B cell (primary cell): ENCODE measurements around the gene KLHL3. TPM values are rescaled to one million over a fixed set of nuclear protein-coding genes. Genes with fewer than 3 reads are reported as not detected.

ENCODE experiments used
- ATAC-seq: fragments of 200-7000 bp; cut with Tn5 transposase; one replicate; pipeline ENCODE4 v1.10.0; 2021; ENCODE audit warnings: low read depth, mild to moderate bottlenecking, moderate number of reproducible peaks, moderate library complexity
- CTCF ChIA-PET: fragments of 350-600 bp; sonication (Branson Sonifier 250); formaldehyde crosslinking; loops from one replicate; lab custom pipeline; 2021; ENCODE audit warnings: antibody characterized with exemption, inconsistent platforms; lab: Charles Lee
- POLR2A ChIA-PET: fragments of 350-600 bp; sonication (Branson Sonifier 250); formaldehyde crosslinking; loops from one replicate; lab custom pipeline; 2021; ENCODE audit warnings: antibody characterized with exemption; lab: Charles Lee
- DNase-seq: peaks from one replicate; pipeline ENCODE4 v3.0.0; 2013
- H2AFZ ChIP-seq: 2 replicates; pipeline ENCODE4 v1.6.1; 2012; ENCODE audit warnings: mild to moderate bottlenecking, low read depth, low read length; ENCODE audit not compliant: insufficient read depth, poor library complexity, severe bottlenecking
- H3K27ac ChIP-seq, 2 donors: 1 replicate in 1 of 2; 2 replicates in 1 of 2; pipeline ENCODE4 v1.5.1; 2012 to 2013; ENCODE audit warnings: low read length in 2 of 2, mild to moderate bottlenecking in 2 of 2, moderate library complexity in 1 of 2
- H3K27me3 ChIP-seq, 4 experiments: fragments of 200-600 bp in 1 of 4; sonication (generic) in 1 of 4; replicated peaks in 1 of 4; 1 replicate in 2 of 4; 2 replicates in 2 of 4; pipeline versions ENCODE4 v1.6.1 to v1.7.0; 2013 to 2016; ENCODE audit warnings: low read length in 3 of 4, mild to moderate bottlenecking in 2 of 4, mixed read lengths in 1 of 4, moderate library complexity in 1 of 4; ENCODE audit not compliant: insufficient read depth in 4 of 4, control insufficient read depth in 3 of 4; ENCODE audit errors: control extremely low read depth in 1 of 4
- H3K36me3 ChIP-seq, 2 experiments: replicated peaks in 1 of 2; 1 replicate in 1 of 2; 2 replicates in 1 of 2; pipeline versions ENCODE4 v1.6.1 to v1.7.1; 2013; ENCODE audit warnings: low read length in 1 of 2; ENCODE audit not compliant: insufficient read depth in 2 of 2, control insufficient read depth in 1 of 2; ENCODE audit errors: control extremely low read depth in 1 of 2, extremely low read depth in 1 of 2
- H3K4me1 ChIP-seq, 2 donors: fragments of 200-600 bp in 1 of 2; sonication (generic) in 1 of 2; 1 replicate in 1 of 2; 2 replicates in 1 of 2; pipeline versions ENCODE4 v1.5.1 to v1.6.1; 2013 to 2017; ENCODE audit warnings: low read length in 2 of 2; ENCODE audit not compliant: control insufficient read depth in 2 of 2, insufficient read depth in 2 of 2
- H3K4me2 ChIP-seq: replicated peaks from 2 replicates; pipeline ENCODE3; 2012; ENCODE audit warnings: mild to moderate bottlenecking, low read depth, low read length; ENCODE audit not compliant: poor library complexity, severe bottlenecking
- H3K4me3 ChIP-seq, 5 experiments: fragments of 200-600 bp in 1 of 5; sonication (generic) in 1 of 5; 1 replicate in 3 of 5; 2 replicates in 2 of 5; pipeline versions ENCODE4 v1.5.1 to v1.7.0; 2011 to 2016; ENCODE audit warnings: low read length in 4 of 5, mild to moderate bottlenecking in 4 of 5, low read depth in 2 of 5, control low read depth in 1 of 5, moderate library complexity in 1 of 5; ENCODE audit not compliant: insufficient read depth in 1 of 5; ENCODE audit errors: control extremely low read depth in 1 of 5, extremely low read depth in 1 of 5
- H3K79me2 ChIP-seq: fragments of 200-600 bp; sonication (generic); one replicate; pipeline ENCODE4 v1.6.0; 2016; ENCODE audit warnings: low read length; ENCODE audit not compliant: control insufficient read depth, insufficient read depth
- H3K9ac ChIP-seq: fragments of 200-600 bp; sonication (generic); 2 replicates; pipeline ENCODE4 v1.6.1; 2017; ENCODE audit warnings: mild to moderate bottlenecking, low read length, moderate library complexity
- H3K9me3 ChIP-seq, 3 donors: one replicate each; pipeline versions ENCODE4 v1.6.1 to v1.7.1; 2013; ENCODE audit warnings: low read length in 2 of 3; ENCODE audit not compliant: control insufficient read depth in 2 of 3, insufficient read depth in 1 of 3; ENCODE audit errors: control extremely low read depth in 1 of 3
- H4K20me1 ChIP-seq: 2 replicates; pipeline ENCODE4 v1.6.0; 2012; ENCODE audit warnings: mild to moderate bottlenecking, low read length; ENCODE audit not compliant: insufficient read depth, control insufficient read depth, poor library complexity, severe bottlenecking
- H3K27ac Mint-ChIP-seq: one replicate; pipeline ENCODE4 v1.8.0; 2021; ENCODE audit warnings: mixed read lengths
- H3K27me3 Mint-ChIP-seq: one replicate; pipeline ENCODE4 v1.8.0; 2021; ENCODE audit warnings: mixed read lengths
- H3K4me1 Mint-ChIP-seq: one replicate; pipeline ENCODE4 v1.8.0; 2021; ENCODE audit warnings: mixed read lengths
- H3K4me3 Mint-ChIP-seq: one replicate; pipeline ENCODE4 v1.8.0; 2021; ENCODE audit warnings: mixed read lengths
- H3K9me3 Mint-ChIP-seq: one replicate; pipeline ENCODE4 v1.8.0; 2022; ENCODE audit warnings: mixed read lengths; ENCODE audit not compliant: insufficient read depth
- CTCF ChIP-seq: fragments of 200-600 bp; IDR thresholded peaks from one replicate; pipeline ENCODE4 v1.8.0; 2022; ENCODE audit warnings: antibody characterized with exemption, mild to moderate bottlenecking
- EZH2 ChIP-seq: IDR thresholded peaks from 2 replicates; pipeline ENCODE4 v1.6.1; 2012; ENCODE audit warnings: borderline replicate concordance, low read depth, mild to moderate bottlenecking, moderate library complexity, low read length; ENCODE audit not compliant: insufficient read depth, poor library complexity, severe bottlenecking
- WGBS: methylation state at CpG from one replicate; pipeline ENCODE4 v1.1.5; 2013; ENCODE audit warnings: missing lambda C conversion rate; ENCODE audit not compliant: insufficient coverage; 5-methylcytosine and 5-hydroxymethylcytosine counted together
- intact Hi-C: fragments of 100-400 bp; cut with micrococcal nuclease; formaldehyde crosslinking; loops from one replicate; pipeline ENCODE4 v1.10.0; 2022
- polyA minus RNA-seq: library from RNA; depleted of rRNA, polyadenylated mRNA; stranded (reverse); fragments of >200 nt; gene quantifications from 2 replicates; pipeline ENCODE4 v1.2.3, GENCODE V29; 2012
- polyA plus RNA-seq: library from polyadenylated mRNA; depleted of rRNA; stranded (reverse); fragments of >200 nt; gene quantifications from 2 replicates; pipeline ENCODE4 v1.2.3, GENCODE V29; 2012
- total RNA-seq, 2 donors: library from RNA; stranded (reverse); fragments of 120-200 nt in 1 of 2; gene quantifications; 1 replicate in 1 of 2; 2 replicates in 1 of 2; pipeline versions ENCODE4 v1.2.3 to v1.2.4, GENCODE V29; 2013 to 2022

The KLHL3 gene
- total RNA-seq = 4.5 and 10.4 TPM in 2 replicates
- 3.3 TPM for total RNA-seq (2013)
- 3.3 and 5.0 TPM in 2 replicates for polyA plus RNA-seq
- polyA minus RNA-seq = 2.8 and 7.9 TPM in 2 replicates

- Histone ChIP-seq H3K79me2 (no peaks in the 10 kb centered on the region), H3K4me3 (peak within 1 kb of the TSS; percentile 25 to 60 (median 51)), H4K20me1 (no peaks in the 10 kb centered on the region), H3K4me2 (peak within 1 kb of the TSS; percentile 83), H3K27me3 (no peaks in the 10 kb centered on the region), H2AFZ (peak within 1 kb of the TSS; percentile 79), H3K27ac (no peak within 1 kb of the TSS), H3K36me3 (no peaks in the 10 kb centered on the region), H3K4me1 (peaks cover 22% of the 10 kb centered on the region in 2 donors), H3K9ac (peak within 1 kb of the TSS; percentile 63), H3K9me3 (no peaks in the 10 kb centered on the region)
- H3K4me1 Mint-ChIP-seq = no peaks in the 10 kb centered on the region
- peaks cover 3% of the 10 kb centered on the region for H3K27me3 Mint-ChIP-seq
- intact Hi-C loops = no loop called here
- ChIA-PET CTCF (interaction anchor here (0.8 to 2.9 kb wide), 5 partner anchors 7 to 107 kb away, joined by 4 to 23 read pairs (median 7); no protein-coding TSS in a partner anchor), POLR2A (interaction anchor here (0.9 kb wide), 1 partner anchor 18 kb away, joined by 5 read pairs; no protein-coding TSS in a partner anchor)
- DNase-seq (peak; percentile 36), ATAC-seq (peak; percentile 51)
- H3K9me3 Mint-ChIP-seq = no peaks in the 10 kb centered on the region
- H3K27ac Mint-ChIP-seq = no peak within 1 kb of the TSS
- WGBS = 4% methylated on average over 10 of the region's 12 CpGs
- no peak within 1 kb of the TSS for H3K4me3 Mint-ChIP-seq
- TF ChIP-seq CTCF (no peak), EZH2 (no peak)
These were observed at the start of gene KLHL3 for GRCh38 chr5:137735555-137736284. Gene KLHL3 (minus strand): TSS chr5:137736089. CDS start chr5:137735646, 443 bp downstream.

GRCh38 chr5:137782984-137783536 is 47.2 kb upstream of the KLHL3 start:
- no peak for DNase-seq
- POLR2A ChIA-PET = no interaction called here
- H3K4me3 Mint-ChIP-seq = no peak overlapping the region
- no peaks in the 10 kb centered on the region for H3K27me3 Mint-ChIP-seq
- no peak overlapping the region for H2AFZ ChIP-seq
- no peak for ATAC-seq
- no peak overlapping the region for H3K9ac ChIP-seq
- H3K9me3 Mint-ChIP-seq = no peaks in the 10 kb centered on the region
- H3K9me3 ChIP-seq = no peaks in the 10 kb centered on the region
- no peak overlapping the region for H3K27ac Mint-ChIP-seq
- H3K36me3 ChIP-seq = no peaks in the 10 kb centered on the region
- no peak overlapping the region for H3K4me3 ChIP-seq
- no peaks in the 10 kb centered on the region for H4K20me1 ChIP-seq
- WGBS = 96% methylated on average over 4 of the region's 4 CpGs
- H3K79me2 ChIP-seq = peaks cover 3% of the 10 kb centered on the region
- H3K27ac ChIP-seq = no peak overlapping the region
- intact Hi-C loops = no loop called here
- peaks cover 19% of the 10 kb centered on the region for H3K4me1 Mint-ChIP-seq
- H3K4me2 ChIP-seq = no peak overlapping the region
- H3K4me1 ChIP-seq = peaks cover 0 to 4% of the 10 kb centered on the region in 2 donors
- TF ChIP-seq EZH2 (no peak), CTCF (no peak)
- H3K27me3 ChIP-seq = no peaks in the 10 kb centered on the region
- CTCF ChIA-PET = interaction anchor here (1.3 kb wide), 1 partner anchor 295 kb away, joined by 3 read pairs; no protein-coding TSS in a partner anchor
